ENCODE measurements around the gene PIK3C2A. TPM values are rescaled to one million over a fixed set of nuclear protein-coding genes. Genes with fewer than 3 reads are reported as not detected.

Gene PIK3C2A
- total RNA-seq, 4 donors from 2014 or later: 94.0 to 207 (median 132) TPM

- TF ChIP-seq CTCF (IDR thresholded peaks at IDR 0.05) (no peak), POLR2A (IDR thresholded peaks at IDR 0.05) (no peak)
- no peak overlapping the region for H3K4me3 ChIP-seq (replicated peaks in 1 of 3)
- intact Hi-C loops (cut with DNase I): no loop called here
- no peaks in the 10 kb centered on the region for H3K9me3 ChIP-seq
- H3K4me1 ChIP-seq: peaks cover 0 to 13% of the 10 kb centered on the region in 2 donors
- no peaks in the 10 kb centered on the region for H3K27me3 ChIP-seq
- H3K27ac ChIP-seq: peak overlapping the region; percentile 38 to 82 (median 44)
- 96 to 97% methylated on average over 1 of the region's 1 CpG for WGBS, 2 donors
- no peaks in the 10 kb centered on the region for H3K36me3 ChIP-seq
- no peak for DNase-seq
Measured at GRCh38 chr11:17221968-17222367, 14.2 kb upstream of the PIK3C2A start.

- Histone ChIP-seq H3K9me3 (no peaks in the 10 kb centered on the region), H3K4me3 (replicated peaks in 1 of 3) (no peak overlapping the region), H3K27me3 (no peaks in the 10 kb centered on the region), H3K36me3 (no peaks in the 10 kb centered on the region), H3K27ac (no peak overlapping the region), H3K4me1 (peaks cover 0 to 5% of the 10 kb centered on the region in 2 donors)
- intact Hi-C loops (cut with DNase I): no loop called here
- 79 to 81% methylated on average over 2 of the region's 2 CpGs for WGBS, 2 donors
- TF ChIP-seq POLR2A (IDR thresholded peaks at IDR 0.05): no peak
- TF ChIP-seq CTCF (IDR thresholded peaks at IDR 0.05): no peak
- DNase-seq: no peak
Measured at GRCh38 chr11:17219016-17219415, 11.2 kb upstream of the PIK3C2A start.

- intact Hi-C loops (cut with DNase I): no loop called here
- Histone ChIP-seq H3K27ac (no peak overlapping the region), H3K36me3 (no peaks in the 10 kb centered on the region), H3K9me3 (no peaks in the 10 kb centered on the region), H3K27me3 (no peaks in the 10 kb centered on the region), H3K4me3 (replicated peaks in 1 of 3) (no peak overlapping the region), H3K4me1 (peaks cover 0 to 5% of the 10 kb centered on the region in 2 donors)
- DNase-seq: no peak
- TF ChIP-seq POLR2A (IDR thresholded peaks at IDR 0.05) (no peak), CTCF (IDR thresholded peaks at IDR 0.05) (no peak)
Measured at GRCh38 chr11:17218403-17218802, 10.6 kb upstream of the PIK3C2A start.

GRCh38 chr11:17217401-17217800 lies 9.6 kb upstream of the PIK3C2A start:
- 92 to 95% methylated on average over 3 of the region's 3 CpGs for WGBS, 2 donors
- Histone ChIP-seq H3K4me1 (peaks cover 0 to 5% of the 10 kb centered on the region in 2 donors), H3K27ac (no peak overlapping the region), H3K27me3 (no peaks in the 10 kb centered on the region), H3K9me3 (no peaks in the 10 kb centered on the region), H3K36me3 (no peaks in the 10 kb centered on the region), H3K4me3 (replicated peaks in 1 of 3) (no peak overlapping the region)
- intact Hi-C loops (cut with DNase I): no loop called here
- DNase-seq: no peak
- no peak for TF ChIP-seq CTCF (IDR thresholded peaks at IDR 0.05)
- no peak for TF ChIP-seq POLR2A (IDR thresholded peaks at IDR 0.05)

- H3K27me3 ChIP-seq: no peaks in the 10 kb centered on the region
- peaks cover 6 to 8% of the 10 kb centered on the region in 2 donors for H3K4me1 ChIP-seq
- H3K4me3 ChIP-seq (replicated peaks in 1 of 3): no peak overlapping the region
- no peak for TF ChIP-seq POLR2A (IDR thresholded peaks at IDR 0.05)
- no peak for TF ChIP-seq CTCF (IDR thresholded peaks at IDR 0.05)
- intact Hi-C loops (cut with DNase I): no loop called here
- no peaks in the 10 kb centered on the region for H3K36me3 ChIP-seq
- no peaks in the 10 kb centered on the region for H3K9me3 ChIP-seq
- no peak for DNase-seq
- no peak overlapping the region for H3K27ac ChIP-seq
Measured at GRCh38 chr11:17214338-17214737, 6.6 kb upstream of the PIK3C2A start.
